ENCODE measurements around the gene BCAS3.

DNA sequence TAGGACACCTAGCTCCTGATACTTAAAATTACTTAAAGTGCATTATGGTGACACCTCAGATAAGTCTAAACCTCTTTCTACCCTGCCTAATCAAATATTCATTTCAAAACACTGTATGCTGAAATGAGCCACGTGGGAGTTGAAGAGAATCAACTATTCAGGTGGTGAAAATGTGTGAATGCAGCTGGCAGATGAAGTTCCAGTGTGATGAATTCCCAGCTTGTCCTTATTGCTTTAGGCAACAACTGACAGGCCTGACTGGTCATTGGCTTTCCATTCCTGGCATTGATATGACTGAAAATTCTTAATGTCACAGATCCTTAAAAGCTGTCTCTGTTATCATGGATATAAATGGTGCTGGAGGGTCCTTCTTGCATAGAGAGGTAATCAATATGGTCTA, 420.1 kb downstream of the BCAS3 start:
- no peak for TF ChIP-seq POLR2A (IDR thresholded peaks at IDR 0.05)
- TF ChIP-seq, protein P1, sequence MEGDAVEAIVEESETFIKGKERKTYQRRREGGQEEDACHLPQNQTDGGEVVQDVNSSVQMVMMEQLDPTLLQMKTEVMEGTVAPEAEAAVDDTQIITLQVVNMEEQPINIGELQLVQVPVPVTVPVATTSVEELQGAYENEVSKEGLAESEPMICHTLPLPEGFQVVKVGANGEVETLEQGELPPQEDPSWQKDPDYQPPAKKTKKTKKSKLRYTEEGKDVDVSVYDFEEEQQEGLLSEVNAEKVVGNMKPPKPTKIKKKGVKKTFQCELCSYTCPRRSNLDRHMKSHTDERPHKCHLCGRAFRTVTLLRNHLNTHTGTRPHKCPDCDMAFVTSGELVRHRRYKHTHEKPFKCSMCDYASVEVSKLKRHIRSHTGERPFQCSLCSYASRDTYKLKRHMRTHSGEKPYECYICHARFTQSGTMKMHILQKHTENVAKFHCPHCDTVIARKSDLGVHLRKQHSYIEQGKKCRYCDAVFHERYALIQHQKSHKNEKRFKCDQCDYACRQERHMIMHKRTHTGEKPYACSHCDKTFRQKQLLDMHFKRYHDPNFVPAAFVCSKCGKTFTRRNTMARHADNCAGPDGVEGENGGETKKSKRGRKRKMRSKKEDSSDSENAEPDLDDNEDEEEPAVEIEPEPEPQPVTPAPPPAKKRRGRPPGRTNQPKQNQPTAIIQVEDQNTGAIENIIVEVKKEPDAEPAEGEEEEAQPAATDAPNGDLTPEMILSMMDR (IDR thresholded peaks at IDR 0.05 in 8 of 11, conservative IDR thresholded peaks at IDR 0.05 in 3 of 11), result no peak

Data from spleen (tissue), 7 donors.